ENCODE measurements around the gene ZC3H13. TPM values are rescaled to one million over a fixed set of nuclear protein-coding genes. Genes with fewer than 3 reads are reported as not detected.

ZC3H13 gene
- total and polyA plus RNA-seq, 2 donors (not counting 1 experiment from before 2014, with no cell fraction given) = 4.8 to 65.7 TPM

GRCh38 chr13:46063292-46063691, 10.7 kb upstream of the ZC3H13 start:
- CTCF ChIA-PET = no interaction called here
- ATAC-seq (ENCODE audit: low read depth) = no peak

GRCh38 chr13:46062185-46062584, 9.6 kb upstream of the ZC3H13 start:
- no peak overlapping the region for H2AFZ ChIP-seq (ENCODE audit: insufficient read depth, low read depth, low read length, poor library complexity, severe bottlenecking)
- peaks cover 5% of the 10 kb centered on the region for H3K27me3 Mint-ChIP-seq
- no peak overlapping the region for H3K4me2 ChIP-seq (replicated peaks; ENCODE audit: low read depth, low read length, poor library complexity, severe bottlenecking)
- H3K36me3 ChIP-seq (replicated peaks in 1 of 2; ENCODE audit: control extremely low read depth in 1 of 2, control insufficient read depth in 1 of 2, extremely low read depth in 1 of 2, insufficient read depth in 2 of 2, low read length in 1 of 2) = no peaks in the 10 kb centered on the region
- ATAC-seq (ENCODE audit: low read depth) = no peak
- WGBS (ENCODE audit: insufficient coverage) = 100% methylated on average over 3 of the region's 5 CpGs
- no peak overlapping the region for H3K27ac ChIP-seq (ENCODE audit: low read length in 2 of 2)
- no peaks in the 10 kb centered on the region for H3K79me2 ChIP-seq (ENCODE audit: control insufficient read depth, insufficient read depth, low read length)
- intact Hi-C loops (cut with micrococcal nuclease) = no loop called here
- peaks cover 2% of the 10 kb centered on the region for H3K9me3 Mint-ChIP-seq (ENCODE audit: insufficient read depth)
- H3K4me1 ChIP-seq (ENCODE audit: control insufficient read depth in 2 of 2, insufficient read depth in 2 of 2, low read length in 2 of 2) = no peaks in the 10 kb centered on the region
- H3K4me3 ChIP-seq (ENCODE audit: control extremely low read depth in 1 of 5, extremely low read depth in 1 of 5, insufficient read depth in 1 of 5, low read depth in 2 of 5, low read length in 4 of 5) = no peak overlapping the region
- TF ChIP-seq CTCF (IDR thresholded peaks at IDR 0.05) (no peak), EZH2 (IDR thresholded peaks at IDR 0.05; ENCODE audit: borderline replicate concordance, insufficient read depth, low read depth, low read length, poor library complexity, severe bottlenecking) (no peak)
- no peak overlapping the region for H3K27ac Mint-ChIP-seq
- H3K4me1 Mint-ChIP-seq = no peaks in the 10 kb centered on the region
- ChIA-PET POLR2A (interaction anchor here (0.6 to 0.7 kb wide), 3 partner anchors 14 to 510 kb away, joined by 4 to 8 read pairs (median 5); no protein-coding TSS in a partner anchor), CTCF (interaction anchor here (0.7 kb wide), 1 partner anchor 22 kb away, joined by 6 read pairs; no protein-coding TSS in a partner anchor)
- H3K9ac ChIP-seq (ENCODE audit: low read length) = no peak overlapping the region
- DNase-seq = no peak
- H3K9me3 ChIP-seq (ENCODE audit: control extremely low read depth in 1 of 3, control insufficient read depth in 2 of 3, insufficient read depth in 1 of 3, low read length in 2 of 3) = no peaks in the 10 kb centered on the region
- H3K4me3 Mint-ChIP-seq = no peak overlapping the region
- H4K20me1 ChIP-seq (ENCODE audit: control insufficient read depth, insufficient read depth, low read length, poor library complexity, severe bottlenecking) = no peaks in the 10 kb centered on the region
- H3K27me3 ChIP-seq (replicated peaks in 1 of 4; ENCODE audit: control extremely low read depth in 1 of 4, control insufficient read depth in 3 of 4, insufficient read depth in 4 of 4, low read length in 3 of 4) = no peaks in the 10 kb centered on the region

More at GRCh38 chr13:46063292-46063691, 10.7 kb upstream of the ZC3H13 start:
- no peak for DNase-seq
- H4K20me1 ChIP-seq (ENCODE audit: control insufficient read depth, insufficient read depth, low read length, poor library complexity, severe bottlenecking) = no peaks in the 10 kb centered on the region
- H2AFZ ChIP-seq (ENCODE audit: insufficient read depth, low read depth, low read length, poor library complexity, severe bottlenecking) = no peak overlapping the region
- H3K27me3 Mint-ChIP-seq = peaks cover 5% of the 10 kb centered on the region
- H3K9me3 Mint-ChIP-seq (ENCODE audit: insufficient read depth) = peaks cover 2% of the 10 kb centered on the region
- no CpG with 5 or more reads among the region's 2 CpGs for WGBS (ENCODE audit: insufficient coverage)
- POLR2A ChIA-PET = no interaction called here
- H3K4me3 ChIP-seq (ENCODE audit: control extremely low read depth in 1 of 5, extremely low read depth in 1 of 5, insufficient read depth in 1 of 5, low read depth in 2 of 5, low read length in 4 of 5) = no peak overlapping the region
- H3K36me3 ChIP-seq (replicated peaks in 1 of 2; ENCODE audit: control extremely low read depth in 1 of 2, control insufficient read depth in 1 of 2, extremely low read depth in 1 of 2, insufficient read depth in 2 of 2, low read length in 1 of 2) = no peaks in the 10 kb centered on the region
- H3K27ac Mint-ChIP-seq = no peak overlapping the region
- no peaks in the 10 kb centered on the region for H3K4me1 ChIP-seq (ENCODE audit: control insufficient read depth in 2 of 2, insufficient read depth in 2 of 2, low read length in 2 of 2)
- no peak overlapping the region for H3K27ac ChIP-seq (ENCODE audit: low read length in 2 of 2)
- intact Hi-C loops (cut with micrococcal nuclease) = no loop called here
- H3K9ac ChIP-seq (ENCODE audit: low read length) = no peak overlapping the region
- H3K4me3 Mint-ChIP-seq = no peak overlapping the region
- no peaks in the 10 kb centered on the region for H3K27me3 ChIP-seq (replicated peaks in 1 of 4; ENCODE audit: control extremely low read depth in 1 of 4, control insufficient read depth in 3 of 4, insufficient read depth in 4 of 4, low read length in 3 of 4)
- TF ChIP-seq EZH2 (IDR thresholded peaks at IDR 0.05; ENCODE audit: borderline replicate concordance, insufficient read depth, low read depth, low read length, poor library complexity, severe bottlenecking) = no peak
- TF ChIP-seq CTCF (IDR thresholded peaks at IDR 0.05) = no peak
- no peak overlapping the region for H3K4me2 ChIP-seq (replicated peaks; ENCODE audit: low read depth, low read length, poor library complexity, severe bottlenecking)
- H3K9me3 ChIP-seq (ENCODE audit: control extremely low read depth in 1 of 3, control insufficient read depth in 2 of 3, insufficient read depth in 1 of 3, low read length in 2 of 3) = no peaks in the 10 kb centered on the region
- no peaks in the 10 kb centered on the region for H3K4me1 Mint-ChIP-seq
- H3K79me2 ChIP-seq (ENCODE audit: control insufficient read depth, insufficient read depth, low read length) = no peaks in the 10 kb centered on the region

Data from B cell (primary cell).